ENCODE measurements around the gene FTSJ3.

The FTSJ3 gene

GRCh38 chr17:63850401-63850800 lies 22.9 kb upstream of the FTSJ3 start:
- no peak for TF ChIP-seq POLR2A (IDR thresholded peaks at IDR 0.05; ENCODE audit: low read length)
- no peak for TF ChIP-seq GATA1 (IDR thresholded peaks at IDR 0.05; ENCODE audit: low read depth, low read length)
- DNase-seq, result no peak

GRCh38 chr17:63848834-63849689 lies 21.6 kb upstream of the FTSJ3 start:
- peak; percentile 97 to 98 for DNase-seq
- TF ChIP-seq POLR2A (IDR thresholded peaks at IDR 0.05; ENCODE audit: low read length), result no peak
- no peak for TF ChIP-seq GATA1 (IDR thresholded peaks at IDR 0.05; ENCODE audit: low read depth, low read length)

- no peak for TF ChIP-seq GATA1 (IDR thresholded peaks at IDR 0.05; ENCODE audit: low read depth, low read length)
- TF ChIP-seq POLR2A (IDR thresholded peaks at IDR 0.05; ENCODE audit: low read length), result no peak
- no peak for DNase-seq
Measured at GRCh38 chr17:63847525-63848249, 20.2 kb upstream of the FTSJ3 start.

- TF ChIP-seq GATA1 (IDR thresholded peaks at IDR 0.05; ENCODE audit: low read depth, low read length), result no peak
- DNase-seq, result no peak
Measured at GRCh38 chr17:63845509-63845908, 18.0 kb upstream of the FTSJ3 start.

GRCh38 chr17:63843910-63844677 lies 16.6 kb upstream of the FTSJ3 start:
- TF ChIP-seq GATA1 (IDR thresholded peaks at IDR 0.05; ENCODE audit: low read depth, low read length), result no peak
- TF ChIP-seq POLR2A (IDR thresholded peaks at IDR 0.05; ENCODE audit: low read length), result no peak
- peak in 1 of 2 experiments; percentile 46 for DNase-seq

GRCh38 chr17:63843387-63843888 lies 16.0 kb upstream of the FTSJ3 start:
- peak; percentile 61 to 64 for DNase-seq

GRCh38 chr17:63842540-63843386 lies 15.3 kb upstream of the FTSJ3 start, which contains the start of gene SMARCD2:
Gene SMARCD2 (minus strand): TSS chr17:63842685. CDS start chr17:63842674, 11 bp downstream.
- peak; percentile 62 for TF ChIP-seq POLR2A (IDR thresholded peaks at IDR 0.05; ENCODE audit: low read length)
- no peak for TF ChIP-seq GATA1 (IDR thresholded peaks at IDR 0.05; ENCODE audit: low read depth, low read length)
- peak; percentile 99 for DNase-seq

- DNase-seq, result no peak
Measured at GRCh38 chr17:63842173-63842539, 14.7 kb upstream of the FTSJ3 start.

GRCh38 chr17:63841350-63842172 lies 14.1 kb upstream of the FTSJ3 start:
- TF ChIP-seq GATA1 (IDR thresholded peaks at IDR 0.05; ENCODE audit: low read depth, low read length) (no peak), POLR2A (IDR thresholded peaks at IDR 0.05; ENCODE audit: low read length) (no peak)
- peak in 1 of 2 experiments; percentile 61 for DNase-seq

More at GRCh38 chr17:63842173-63842539, 14.7 kb upstream of the FTSJ3 start:
- no peak for TF ChIP-seq GATA1 (IDR thresholded peaks at IDR 0.05; ENCODE audit: low read depth, low read length)
- TF ChIP-seq POLR2A (IDR thresholded peaks at IDR 0.05; ENCODE audit: low read length), result no peak

- TF ChIP-seq GATA1 (IDR thresholded peaks at IDR 0.05; ENCODE audit: low read depth, low read length) (no peak), POLR2A (IDR thresholded peaks at IDR 0.05; ENCODE audit: low read length) (no peak)
- DNase-seq, result no peak
Measured at GRCh38 chr17:63840591-63841349, 13.3 kb upstream of the FTSJ3 start.

- TF ChIP-seq POLR2A (IDR thresholded peaks at IDR 0.05; ENCODE audit: low read length), result no peak
- no peak for TF ChIP-seq GATA1 (IDR thresholded peaks at IDR 0.05; ENCODE audit: low read depth, low read length)
- DNase-seq, result no peak
Measured at GRCh38 chr17:63838631-63839171, 11.2 kb upstream of the FTSJ3 start.

All from erythroblast (primary cell).